HT-29 (cell line): ENCODE results near the gene SS18L1. TPM values are rescaled to one million over a fixed set of nuclear protein-coding genes. Genes with fewer than 3 reads are reported as not detected.

Source experiments
- DNase-seq: peaks from one replicate; pipeline ENCODE4 v3.0.0-alpha.2; 2015; ENCODE audit warnings: low spot score
- total RNA-seq: library from RNA; depleted of rRNA; stranded (reverse); fragments of >200 nt; shearing (Covaris generic); gene quantifications from 2 replicates; pipeline ENCODE4 v1.2.3, GENCODE V29; 2014

SS18L1 gene
- total RNA-seq, 1 experiment from 2014 or later = 65.8 TPM

DNA sequence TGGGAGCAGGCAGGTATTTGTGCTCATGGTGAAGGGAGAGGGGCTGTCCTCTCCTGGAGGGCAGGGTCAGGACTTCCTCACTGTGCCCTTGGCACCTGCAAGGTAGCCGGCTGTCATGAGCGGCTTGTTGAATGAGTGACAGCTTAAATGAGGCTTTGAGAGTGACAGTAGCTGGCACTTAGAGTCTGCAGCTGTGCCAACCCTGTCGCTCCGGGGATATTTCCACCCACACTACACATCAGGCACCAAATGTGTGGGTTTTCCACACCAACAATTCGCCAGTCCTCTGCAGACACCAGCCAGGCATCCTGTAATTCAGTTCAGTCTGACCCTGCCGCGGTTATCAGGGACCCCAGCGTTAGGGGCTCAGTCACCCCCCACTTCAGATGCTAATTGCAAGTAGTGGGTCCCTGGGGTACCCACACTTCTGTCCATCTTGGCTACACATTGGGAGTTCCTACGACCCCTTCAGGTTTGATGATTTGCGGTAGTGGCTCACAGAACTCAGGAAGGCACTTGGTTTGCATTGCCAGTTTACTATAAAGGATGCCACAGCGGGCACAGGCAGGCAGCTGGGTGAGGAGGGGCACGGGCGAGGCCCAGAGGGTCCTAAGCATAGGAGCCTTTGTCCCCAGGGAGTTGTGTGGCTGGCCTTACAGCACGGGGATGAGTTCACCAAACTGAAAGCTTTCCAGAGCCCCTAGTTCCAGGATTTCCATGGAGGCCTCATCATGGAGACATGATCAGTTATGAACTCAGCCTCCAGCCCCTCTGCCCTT lies 48.4 kb downstream of the SS18L1 start:
- no peak for DNase-seq

DNA sequence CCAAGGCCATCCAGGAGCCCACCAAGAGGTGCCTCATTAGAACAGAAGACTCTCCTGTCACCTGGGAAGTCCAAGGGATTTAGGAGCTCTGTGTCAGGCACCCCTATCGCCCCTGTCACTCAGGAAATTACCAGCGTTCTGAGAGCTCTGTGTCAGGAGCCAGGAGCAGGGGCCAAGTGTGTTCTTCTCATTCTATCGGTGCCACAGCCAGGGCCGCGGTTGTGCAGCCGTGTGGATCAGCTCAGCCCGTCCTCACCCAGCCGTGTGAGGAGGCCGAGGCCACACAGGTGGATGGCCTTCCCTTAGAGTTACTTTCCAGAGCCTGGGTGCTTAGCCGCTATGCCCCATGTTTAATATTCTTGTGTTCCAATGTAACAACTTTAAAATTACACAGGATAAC lies 49.1 kb downstream of the SS18L1 start:
- no peak for DNase-seq

DNA sequence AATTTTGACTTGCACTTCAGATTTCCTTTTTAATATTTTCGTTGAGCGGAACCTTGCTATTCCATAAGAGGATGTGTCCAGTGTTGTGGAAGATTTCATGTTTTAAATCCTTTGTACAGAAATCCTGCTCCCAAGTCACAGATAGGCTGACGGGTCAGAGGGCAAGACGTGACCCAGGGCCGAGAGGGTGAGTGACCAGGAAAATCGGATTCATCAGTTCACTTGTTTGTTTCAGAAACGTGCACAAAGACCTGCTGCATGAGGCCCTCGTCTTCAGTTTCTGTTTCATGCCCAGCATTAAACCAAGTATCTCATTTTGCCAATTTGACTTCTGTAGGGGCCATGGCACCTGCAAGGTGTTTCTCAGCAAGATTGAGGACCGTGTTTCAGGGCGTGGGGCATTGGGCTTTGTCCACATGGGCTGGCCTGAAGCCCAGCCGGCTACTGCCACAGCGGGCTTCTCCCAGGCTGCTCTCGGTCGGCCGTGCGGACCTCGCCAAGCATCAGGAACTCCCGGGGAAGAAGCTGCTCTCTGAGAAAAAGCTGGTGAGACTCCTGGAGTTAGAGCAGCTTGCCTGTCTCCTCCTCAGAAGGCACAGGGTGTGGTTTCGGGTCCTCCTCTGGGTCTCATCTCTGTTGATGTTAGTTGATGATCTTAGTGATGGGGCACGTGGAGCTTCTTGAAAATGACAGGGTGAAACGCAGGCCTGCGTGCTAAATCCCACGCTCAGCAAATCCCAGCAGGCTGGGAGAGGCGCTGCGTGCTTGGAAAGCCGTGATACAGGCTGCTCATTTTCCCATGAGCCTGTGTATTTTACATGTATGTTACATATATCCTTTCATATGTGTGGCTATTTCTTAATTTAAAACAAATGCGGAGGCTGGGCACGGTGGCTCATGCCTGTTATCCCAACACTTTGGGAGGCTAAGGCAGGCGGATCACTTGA lies 49.8 kb downstream of the SS18L1 start:
- DNase-seq = no peak

DNA sequence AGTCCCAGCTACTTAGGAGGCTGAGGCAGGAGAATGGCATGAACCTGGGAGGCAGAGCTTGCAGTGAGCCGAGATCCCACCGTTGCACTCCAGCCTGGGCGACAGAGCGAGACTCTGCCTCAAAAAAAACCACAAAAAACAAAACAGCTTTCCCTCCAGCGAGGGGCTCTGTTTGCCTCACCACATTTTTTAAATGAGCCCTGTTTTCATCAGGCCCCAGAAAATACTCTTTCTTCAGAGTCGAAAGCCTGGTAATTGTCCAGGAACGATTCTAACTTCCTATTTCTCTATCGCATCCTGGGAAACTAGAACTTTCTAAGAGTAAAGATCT lies 51.5 kb downstream of the SS18L1 start:
- DNase-seq = no peak

DNA sequence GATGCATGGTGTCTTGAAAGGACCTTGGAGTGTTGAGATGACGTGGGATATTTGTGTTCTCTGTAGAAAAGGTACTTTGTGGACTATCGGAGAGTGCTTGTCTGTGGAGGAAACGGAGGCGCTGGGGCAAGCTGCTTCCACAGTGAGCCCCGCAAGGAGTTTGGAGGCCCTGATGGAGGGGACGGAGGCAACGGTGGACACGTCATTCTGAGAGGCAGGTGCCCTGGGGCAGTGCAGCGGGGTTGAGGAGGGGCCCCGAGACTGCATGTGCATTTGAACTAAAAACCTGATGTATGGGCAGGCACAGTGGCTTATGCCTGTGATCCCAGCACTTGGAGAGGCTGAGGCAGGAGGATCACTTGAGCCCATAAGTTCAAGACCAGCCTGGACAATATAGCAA lies 52.2 kb downstream of the SS18L1 start:
- DNase-seq = no peak

DNA sequence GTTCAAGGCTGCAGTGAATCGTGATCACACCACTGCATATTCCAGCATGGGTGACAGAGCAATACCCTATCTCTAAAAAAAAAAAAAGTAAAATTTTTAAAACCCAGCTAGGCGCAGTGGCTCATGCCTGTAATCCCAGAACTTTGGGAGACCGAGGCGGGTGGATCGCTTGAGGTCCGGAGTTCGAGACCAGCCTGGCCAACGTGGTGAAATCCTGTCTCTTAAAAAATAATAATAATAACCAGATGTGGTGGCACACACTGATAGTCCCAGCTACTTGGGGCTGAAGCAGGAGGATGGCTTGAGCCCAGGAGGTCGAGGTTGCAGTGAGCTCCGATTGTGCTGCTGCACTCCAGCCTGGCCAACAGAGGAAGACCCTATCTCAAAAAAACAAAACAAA lies 52.7 kb downstream of the SS18L1 start:
- no peak for DNase-seq

DNA sequence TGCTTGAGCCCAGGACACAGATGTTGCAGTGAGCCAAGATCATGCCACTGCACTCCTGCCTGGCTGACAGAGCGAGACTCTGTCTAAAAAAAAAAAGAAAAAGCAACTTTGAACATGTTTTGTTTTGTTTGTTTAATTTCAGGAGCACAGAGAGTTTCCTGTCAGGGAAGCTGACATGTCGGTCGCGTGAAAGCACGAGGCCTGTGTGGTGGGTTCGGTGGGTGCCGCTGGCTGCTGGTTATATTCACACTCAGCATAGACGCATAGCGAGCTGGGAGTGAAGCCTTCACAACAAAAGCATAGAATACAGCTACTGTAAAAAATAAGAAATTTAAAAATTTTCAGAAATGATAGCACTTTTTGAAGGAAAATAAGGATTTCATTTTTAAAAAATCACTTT lies 53.7 kb downstream of the SS18L1 start:
- no peak for DNase-seq

DNA sequence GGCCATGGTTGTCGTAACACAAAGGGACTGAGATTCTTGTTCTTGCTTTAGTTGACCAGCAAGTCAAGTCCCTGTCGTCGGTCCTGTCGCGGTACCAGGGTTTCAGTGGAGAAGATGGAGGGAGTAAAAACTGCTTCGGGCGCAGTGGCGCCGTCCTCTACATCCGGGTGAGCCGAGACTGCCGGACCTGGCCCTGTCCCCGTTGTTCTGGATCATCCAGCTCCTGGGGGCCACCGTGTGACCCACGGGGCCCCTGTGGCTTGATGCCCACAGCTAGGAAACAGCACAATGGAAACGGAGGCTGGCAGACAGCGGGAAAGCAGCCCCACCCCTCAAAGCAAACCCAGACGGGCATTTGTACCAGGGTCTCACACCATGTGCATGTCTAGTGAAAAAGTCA lies 54.2 kb downstream of the SS18L1 start:
- no peak for DNase-seq

DNA sequence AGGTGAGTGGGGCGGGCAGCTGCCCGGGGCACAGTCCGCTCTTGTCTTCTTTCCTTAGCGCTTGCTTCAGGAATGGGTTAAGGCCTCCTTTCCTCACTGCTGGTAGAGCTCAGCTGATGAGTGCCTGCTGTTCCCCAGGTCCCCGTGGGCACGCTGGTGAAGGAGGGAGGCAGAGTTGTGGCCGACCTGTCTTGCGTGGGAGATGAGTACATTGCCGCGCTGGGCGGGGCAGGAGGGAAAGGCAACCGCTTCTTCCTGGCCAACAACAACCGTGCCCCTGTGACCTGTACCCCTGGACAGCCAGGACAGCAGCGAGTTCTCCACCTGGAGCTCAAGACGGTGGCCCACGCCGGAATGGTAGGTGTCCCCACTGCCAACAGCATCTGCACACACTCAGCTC lies 54.9 kb downstream of the SS18L1 start:
- DNase-seq = no peak

DNA sequence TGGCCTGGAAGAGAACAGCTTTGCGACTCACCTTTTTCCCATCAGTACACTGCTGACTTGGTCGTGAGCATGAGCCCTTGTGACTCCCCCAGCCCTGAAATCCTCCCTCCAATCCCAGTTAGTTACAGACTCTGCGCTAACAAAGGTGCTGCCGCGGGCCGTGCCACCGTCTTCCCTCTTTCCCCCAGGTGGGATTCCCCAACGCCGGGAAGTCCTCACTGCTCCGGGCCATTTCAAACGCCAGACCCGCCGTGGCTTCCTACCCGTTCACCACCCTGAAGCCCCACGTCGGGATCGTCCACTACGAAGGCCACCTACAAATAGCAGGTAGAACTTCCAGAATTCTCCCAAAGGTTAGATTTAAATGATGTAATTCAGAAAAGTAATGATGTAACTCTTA lies 55.4 kb downstream of the SS18L1 start:
- no peak for DNase-seq

DNA sequence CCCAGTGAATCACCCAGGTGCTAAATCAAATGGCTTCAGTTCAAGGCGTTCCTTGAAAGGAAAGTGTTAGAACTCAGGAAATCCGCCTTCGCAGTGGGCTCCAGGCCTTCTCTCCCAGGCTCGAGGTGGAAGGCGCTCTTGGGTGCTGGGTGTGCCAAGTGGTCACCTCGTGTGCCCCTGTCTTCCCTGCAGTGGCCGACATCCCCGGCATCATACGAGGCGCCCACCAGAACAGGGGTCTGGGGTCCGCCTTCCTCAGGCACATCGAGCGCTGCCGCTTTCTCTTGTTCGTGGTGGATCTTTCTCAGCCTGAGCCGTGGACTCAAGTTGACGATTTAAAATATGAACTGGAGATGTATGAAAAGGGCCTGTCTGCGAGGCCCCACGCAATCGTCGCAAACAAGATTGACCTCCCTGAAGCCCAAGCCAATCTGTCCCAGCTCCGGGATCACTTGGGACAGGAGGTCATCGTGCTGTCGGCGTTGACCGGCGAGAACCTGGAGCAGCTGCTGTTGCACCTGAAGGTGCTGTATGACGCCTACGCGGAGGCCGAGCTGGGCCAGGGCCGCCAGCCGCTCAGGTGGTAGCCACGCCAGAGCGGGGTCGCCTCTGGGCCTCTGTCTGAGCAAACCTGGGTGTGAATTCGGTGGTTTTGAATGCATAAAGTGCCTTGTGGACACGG lies 57.1 kb downstream of the SS18L1 start:
- no peak for DNase-seq

DNA sequence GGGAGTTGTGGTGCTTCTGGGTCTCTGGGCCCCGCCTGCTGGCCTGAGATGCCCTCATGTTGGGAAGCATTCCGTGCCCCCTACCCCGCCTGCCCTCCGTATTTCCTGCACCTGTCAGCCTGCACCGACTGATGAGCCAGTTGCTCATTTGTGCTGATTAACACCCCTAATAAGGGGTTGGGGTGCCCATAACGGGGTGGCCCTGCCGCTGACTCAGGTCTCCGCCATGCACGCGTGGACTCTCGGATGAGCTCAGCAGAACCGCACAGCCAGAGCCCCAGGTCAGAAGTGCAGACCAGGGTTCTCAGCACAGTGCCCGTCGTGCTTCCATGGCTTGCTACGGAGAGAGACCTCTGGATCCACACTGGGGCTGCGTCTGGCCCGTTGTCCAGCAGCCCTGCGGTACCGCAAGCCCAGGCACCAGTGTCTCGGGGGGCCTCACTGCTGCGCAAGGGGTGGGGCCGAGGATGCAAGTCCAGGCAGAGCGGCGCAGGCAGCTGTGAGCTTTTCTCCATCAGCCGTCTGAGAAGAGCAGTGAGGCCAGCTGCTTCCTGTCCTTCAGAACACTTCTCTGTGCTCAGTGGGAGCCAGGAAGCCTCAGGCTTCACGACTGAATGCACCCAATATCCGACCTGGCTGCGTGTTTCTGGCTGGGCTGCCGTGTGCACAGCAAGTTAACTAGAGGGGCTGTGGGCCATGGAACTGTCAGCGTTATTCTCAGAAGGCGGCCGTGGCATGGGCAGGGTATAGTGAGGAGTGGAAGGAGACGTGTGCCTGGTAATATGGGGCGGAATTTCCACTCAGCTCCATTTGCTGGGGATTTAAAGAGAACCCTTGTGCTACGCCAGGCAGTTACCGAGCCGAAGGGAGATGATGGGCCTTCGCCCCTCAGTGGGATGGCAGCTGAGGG lies 57.9 kb downstream of the SS18L1 start:
- no peak for DNase-seq

DNA sequence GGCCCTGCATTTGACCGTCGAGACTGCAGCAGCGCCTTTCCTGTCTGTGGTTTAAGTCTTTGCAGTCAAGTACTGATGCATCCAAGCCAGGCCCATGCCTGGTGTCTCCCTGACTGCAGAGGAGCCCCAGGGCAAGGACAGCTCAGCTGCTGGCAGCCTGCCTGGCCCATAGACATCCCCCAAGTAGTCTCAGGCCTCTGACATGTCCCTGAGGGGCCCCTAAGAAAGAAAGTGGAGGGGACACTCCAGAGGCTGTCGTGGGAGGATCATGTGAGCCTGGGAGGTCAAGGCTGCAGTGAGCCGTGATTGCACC lies 58.5 kb downstream of the SS18L1 start:
- no peak for DNase-seq

DNA sequence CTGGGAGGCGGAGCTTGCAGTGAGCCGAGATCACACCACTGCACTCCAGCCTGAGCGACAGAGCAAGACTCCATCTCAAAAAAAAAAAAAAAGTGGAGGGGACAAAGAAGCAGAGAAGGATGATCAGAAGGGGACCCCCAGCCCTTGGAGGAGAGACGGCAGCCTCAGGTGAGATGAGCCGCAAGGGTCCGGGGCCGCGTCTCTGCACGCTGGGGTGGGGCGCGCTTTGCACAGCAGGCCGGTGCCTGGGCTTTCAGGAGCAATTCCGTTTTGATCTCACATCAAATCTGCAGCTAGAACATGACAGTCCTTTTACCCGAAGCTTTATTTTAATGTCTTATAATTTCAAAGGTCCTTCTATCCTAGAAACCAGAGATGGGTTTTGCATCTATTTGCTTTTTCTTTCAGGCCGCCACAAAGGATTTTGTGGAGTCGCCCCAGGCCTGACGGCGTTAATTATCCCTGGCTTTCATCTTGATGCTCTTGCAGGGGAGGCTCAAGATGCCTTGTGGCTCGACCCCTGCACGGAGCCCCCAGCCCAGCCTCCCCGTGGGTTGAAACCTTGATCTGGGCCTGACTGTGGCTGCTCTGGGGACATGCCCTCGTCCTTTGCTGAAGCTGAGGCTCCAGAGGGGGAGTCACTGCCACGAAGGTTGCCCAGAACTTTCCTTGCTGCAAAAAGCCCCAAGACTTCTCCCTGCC lies 59.3 kb downstream of the SS18L1 start:
- DNase-seq = no peak

DNA sequence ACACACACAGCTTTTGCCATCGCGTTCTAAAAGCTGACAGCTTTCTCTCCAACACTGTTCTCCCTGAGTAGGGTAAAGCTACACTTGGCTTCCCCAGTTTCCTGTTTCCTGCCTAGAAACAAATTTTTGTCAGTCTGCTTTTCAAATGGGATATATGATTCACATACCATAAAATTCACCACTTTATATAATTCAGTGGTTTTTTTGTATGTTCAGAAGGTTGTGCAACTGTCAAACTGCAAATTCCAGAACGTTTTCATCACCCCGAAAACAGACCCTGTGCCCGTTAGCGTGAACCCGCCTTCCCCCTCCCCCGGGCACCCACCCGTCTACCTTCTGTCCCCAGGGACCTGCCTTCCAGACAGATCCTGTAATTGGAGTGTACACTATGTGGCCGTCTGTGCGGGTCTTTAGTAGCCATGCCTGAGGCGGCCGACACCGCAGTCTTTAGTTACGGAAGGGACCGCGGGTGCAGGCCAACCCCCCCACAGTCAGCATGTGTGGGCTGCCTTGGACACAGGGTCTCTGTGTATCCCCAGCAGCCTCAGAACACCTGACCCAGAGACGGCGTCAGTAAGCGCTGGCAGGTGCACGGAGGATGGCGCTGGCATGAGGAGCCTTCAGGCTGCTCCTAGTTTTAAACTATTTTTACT lies 59.9 kb downstream of the SS18L1 start:
- DNase-seq = no peak

DNA sequence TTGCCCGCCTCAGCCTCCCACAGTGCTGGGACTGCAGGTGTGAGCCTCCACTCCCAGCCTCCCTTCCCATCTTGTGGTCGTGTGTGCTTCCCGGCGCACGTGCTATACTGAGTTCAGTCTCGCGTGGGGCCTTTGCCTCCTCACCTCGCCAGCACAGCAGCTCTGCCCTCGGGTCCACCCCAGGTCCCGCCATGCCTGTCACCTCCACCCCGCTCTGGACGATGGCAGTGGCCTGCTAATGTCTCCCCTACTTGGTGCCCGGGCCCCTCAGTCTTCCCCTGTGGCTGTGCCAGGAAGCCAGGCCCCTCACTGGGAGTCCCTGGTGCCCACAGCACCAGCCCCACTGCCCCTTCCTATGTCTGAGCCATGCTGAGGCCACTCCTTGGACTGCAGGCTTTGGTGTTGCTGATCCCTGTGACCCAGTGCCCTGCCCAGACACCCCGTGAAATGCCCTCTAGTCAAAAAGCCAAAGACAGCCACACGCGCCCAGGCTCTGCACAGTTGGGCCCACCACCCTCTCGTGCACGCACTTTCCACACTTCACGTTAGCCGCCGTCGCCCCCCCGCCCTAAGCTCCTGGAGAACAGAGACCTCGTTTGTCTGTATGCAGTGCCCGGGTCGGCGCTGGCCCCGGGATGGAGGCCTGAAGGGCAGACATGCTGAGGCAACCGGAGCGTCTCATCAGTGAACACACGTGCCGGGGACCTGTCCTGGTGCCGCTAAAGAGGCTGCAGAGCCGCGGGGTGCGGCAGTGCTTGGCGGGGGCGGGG lies 62.2 kb downstream of the SS18L1 start:
- DNase-seq = no peak

DNA sequence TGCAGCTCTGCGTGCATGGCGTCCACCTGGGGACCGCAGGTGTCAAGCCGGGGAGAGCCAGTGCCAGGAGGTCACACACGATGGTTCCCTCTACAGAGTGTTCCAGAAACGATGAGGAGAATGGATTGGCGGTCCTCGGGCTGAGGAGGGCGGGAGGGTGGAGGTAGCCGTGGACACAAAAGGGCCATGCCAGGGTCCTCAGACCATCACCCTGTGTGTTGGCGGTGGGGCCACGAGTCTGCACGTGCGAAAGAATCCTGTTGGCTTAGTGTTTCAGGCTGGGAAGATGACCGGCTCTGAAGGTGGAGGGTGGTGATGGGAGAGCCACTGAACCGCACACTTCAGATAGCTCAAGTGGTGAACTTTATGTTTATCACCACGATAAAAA lies 62.8 kb downstream of the SS18L1 start:
- DNase-seq = no peak

DNA sequence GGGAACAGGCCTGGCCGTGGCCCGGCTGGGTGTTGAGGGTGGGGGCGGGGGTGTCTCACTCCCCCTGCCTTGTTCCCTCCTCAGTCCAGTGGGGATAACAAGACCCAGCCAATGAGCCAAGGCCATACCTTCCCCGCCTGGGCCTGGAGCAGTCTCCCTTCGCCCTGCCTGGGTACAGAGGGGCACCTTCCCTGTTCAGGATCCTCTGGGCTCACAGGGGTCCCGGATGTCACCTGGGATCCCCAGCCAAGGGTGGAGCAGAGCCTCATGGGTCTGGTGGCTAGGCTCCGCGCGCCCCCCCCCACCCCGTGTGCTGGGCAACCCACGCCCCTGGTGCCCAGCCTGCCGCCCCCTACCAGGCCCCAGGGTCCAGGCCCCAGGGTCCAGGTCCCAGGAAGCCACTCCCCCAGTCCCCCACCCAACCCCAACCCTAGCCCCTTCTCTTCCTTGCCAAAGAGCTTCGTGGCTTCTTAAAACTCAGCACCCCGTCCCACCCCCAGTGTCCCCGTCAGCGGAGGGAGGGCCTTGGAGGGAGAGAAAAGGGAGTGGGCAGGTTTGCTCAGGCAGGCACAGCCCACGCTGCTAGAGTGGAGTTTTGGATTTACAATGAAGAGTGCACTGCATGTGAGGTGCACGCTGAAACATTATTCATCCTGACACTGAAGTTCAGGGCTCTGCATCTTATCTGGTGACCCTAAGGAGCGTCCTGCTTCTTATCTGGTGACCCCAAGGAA lies 64.7 kb downstream of the SS18L1 start:
- no peak for DNase-seq
